Natural killer cell (primary cell): ENCODE measurements around the gene MRAS. TPM values are rescaled to one million over a fixed set of nuclear protein-coding genes. Genes with fewer than 3 reads are reported as not detected.

Experiments
- ATAC-seq, 3 donors: fragments of 150-1000 bp in 2 of 3; fragments of 200-7000 bp in 1 of 3; cut with Tn5 transposase; 1 replicate in 1 of 3; 2 replicates in 2 of 3; pipeline ENCODE4 v1.10.0; 2021; ENCODE audit warnings: mild to moderate bottlenecking in 2 of 3, moderate library complexity in 2 of 3
- DNase-seq, 2 donors: peaks; one replicate each; pipeline versions ENCODE4 v3.0.0 to v3.0.0-alpha.2; 2013 to 2021; ENCODE audit warnings: mixed read lengths in 1 of 2
- H3K27ac ChIP-seq: one replicate; pipeline ENCODE4 v1.5.1; 2013; ENCODE audit warnings: mild to moderate bottlenecking, low read length
- H3K27me3 ChIP-seq: one replicate; pipeline ENCODE4 v1.6.1; 2013; ENCODE audit warnings: low read length; ENCODE audit not compliant: control insufficient read depth, insufficient read depth
- H3K36me3 ChIP-seq: one replicate; pipeline ENCODE4 v1.6.1; 2013; ENCODE audit warnings: low read length; ENCODE audit not compliant: control insufficient read depth, insufficient read depth
- H3K4me1 ChIP-seq: one replicate; pipeline ENCODE4 v1.6.1; 2013; ENCODE audit warnings: low read length; ENCODE audit not compliant: control insufficient read depth, insufficient read depth
- H3K4me3 ChIP-seq: one replicate; pipeline ENCODE4 v1.5.1; 2013; ENCODE audit warnings: low read length
- H3K9me3 ChIP-seq: one replicate; pipeline ENCODE4 v1.6.1; 2013; ENCODE audit warnings: low read length; ENCODE audit not compliant: control insufficient read depth, insufficient read depth
- H3K27ac Mint-ChIP-seq, 2 donors: one replicate each; pipeline ENCODE4 v1.8.0; 2022; ENCODE audit warnings: mild to moderate bottlenecking in 2 of 2, mixed read lengths in 2 of 2, moderate library complexity in 1 of 2
- H3K27me3 Mint-ChIP-seq, 2 donors: one replicate each; pipeline ENCODE4 v1.8.0; 2022; ENCODE audit warnings: low read depth in 2 of 2, mixed read lengths in 2 of 2
- H3K36me3 Mint-ChIP-seq: one replicate; pipeline ENCODE4 v1.8.0; 2022; ENCODE audit warnings: mixed read lengths
- H3K4me1 Mint-ChIP-seq, 2 donors: one replicate each; pipeline ENCODE4 v1.8.0; 2022; ENCODE audit warnings: mixed read lengths in 2 of 2
- H3K4me3 Mint-ChIP-seq: one replicate; pipeline ENCODE4 v1.8.0; 2022; ENCODE audit warnings: mild to moderate bottlenecking, moderate library complexity, mixed read lengths
- H3K9me3 Mint-ChIP-seq, 2 donors: one replicate each; pipeline ENCODE4 v1.8.0; 2022; ENCODE audit warnings: mixed read lengths in 2 of 2
- CTCF ChIP-seq: fragments of 200-600 bp; IDR thresholded peaks from one replicate; pipeline ENCODE4 v1.8.0; 2022; ENCODE audit warnings: antibody characterized with exemption
- WGBS: methylation state at CpG from one replicate; pipeline ENCODE4 v1.1.7; 2013; ENCODE audit warnings: missing lambda C conversion rate; ENCODE audit not compliant: insufficient coverage; 5-methylcytosine and 5-hydroxymethylcytosine counted together
- intact Hi-C: fragments of 100-400 bp; cut with micrococcal nuclease; formaldehyde crosslinking; loops from one replicate; pipeline ENCODE4 v1.14.2; 2022
- total RNA-seq, 4 donors: library from RNA; stranded (reverse); fragments of 120-200 nt in 1 of 4; gene quantifications; one replicate each; pipeline versions ENCODE4 v1.2.3 to v1.2.4, GENCODE V29; 2013 to 2022

The MRAS gene
- total RNA-seq, 3 donors from 2014 or later (not counting 1 experiment from before 2014, with no cell fraction given): 1.2 to 4.9 (median 2.4) TPM

- Mint-ChIP-seq H3K9me3 (no peaks in the 10 kb centered on the region), H3K36me3 (no peaks in the 10 kb centered on the region), H3K27me3 (peaks cover 26 to 38% of the 10 kb centered on the region in 2 donors), H3K4me1 (peaks cover 5 to 15% of the 10 kb centered on the region in 2 donors), H3K4me3 (no peak overlapping the region), H3K27ac (no peak overlapping the region)
- H3K36me3 ChIP-seq: no peaks in the 10 kb centered on the region
- intact Hi-C loops: no loop called here
- no peaks in the 10 kb centered on the region for H3K9me3 ChIP-seq
- no peak for TF ChIP-seq CTCF
- no peak overlapping the region for H3K4me3 ChIP-seq
- DNase-seq (no peak), ATAC-seq (no peak)
- no peak overlapping the region for H3K27ac ChIP-seq
- H3K27me3 ChIP-seq: peaks cover 21% of the 10 kb centered on the region
- peaks cover 21% of the 10 kb centered on the region for H3K4me1 ChIP-seq
- WGBS: 86% methylated on average over 6 of the region's 6 CpGs
These were observed 88.9 kb downstream of the MRAS start for GRCh38 chr3:138437281-138437680.

- H3K9me3 Mint-ChIP-seq: no peaks in the 10 kb centered on the region
- no peak overlapping the region for H3K27ac ChIP-seq
- WGBS: 87% methylated on average over 11 of the region's 11 CpGs
- no peak overlapping the region for H3K4me3 Mint-ChIP-seq
- no peak overlapping the region for H3K4me3 ChIP-seq
- no peaks in the 10 kb centered on the region for H3K36me3 ChIP-seq
- no peak for ATAC-seq
- TF ChIP-seq CTCF: no peak
- H3K9me3 ChIP-seq: no peaks in the 10 kb centered on the region
- intact Hi-C loops: no loop called here
- H3K4me1 Mint-ChIP-seq: peaks cover 2 to 6% of the 10 kb centered on the region in 2 donors
- peaks cover 14 to 28% of the 10 kb centered on the region in 2 donors for H3K27me3 Mint-ChIP-seq
- no peaks in the 10 kb centered on the region for H3K36me3 Mint-ChIP-seq
- H3K27me3 ChIP-seq: peaks cover 16% of the 10 kb centered on the region
- no peak overlapping the region for H3K27ac Mint-ChIP-seq
- peaks cover 19% of the 10 kb centered on the region for H3K4me1 ChIP-seq
- DNase-seq: no peak
These were observed 90.5 kb downstream of the MRAS start for GRCh38 chr3:138438896-138439295.

- ATAC-seq: no peak
These were observed 91.3 kb downstream of the MRAS start for GRCh38 chr3:138439646-138440045.

More at GRCh38 chr3:138439646-138440045, 91.3 kb downstream of the MRAS start:
- DNase-seq: no peak
- H3K27ac ChIP-seq: no peak overlapping the region
- no peak overlapping the region for H3K4me3 ChIP-seq
- H3K27ac Mint-ChIP-seq: no peak overlapping the region
- TF ChIP-seq CTCF: no peak
- peaks cover 12% of the 10 kb centered on the region for H3K4me1 ChIP-seq
- H3K4me1 Mint-ChIP-seq: no peaks in the 10 kb centered on the region
- no peak overlapping the region for H3K4me3 Mint-ChIP-seq
- H3K9me3 Mint-ChIP-seq: no peaks in the 10 kb centered on the region
- peaks cover 12 to 26% of the 10 kb centered on the region in 2 donors for H3K27me3 Mint-ChIP-seq
- H3K36me3 ChIP-seq: no peaks in the 10 kb centered on the region
- no peaks in the 10 kb centered on the region for H3K36me3 Mint-ChIP-seq
- no peaks in the 10 kb centered on the region for H3K9me3 ChIP-seq
- WGBS: 73% methylated on average over 4 of the region's 4 CpGs
- intact Hi-C loops: no loop called here
- peaks cover 9% of the 10 kb centered on the region for H3K27me3 ChIP-seq
